Measurements from ENCODE around the gene KHDC3L. TPM values are rescaled to one million over a fixed set of nuclear protein-coding genes. Genes with fewer than 3 reads are reported as not detected.

The KHDC3L gene
- total RNA-seq, 1 donor from 2014 or later = not detected

DNA sequence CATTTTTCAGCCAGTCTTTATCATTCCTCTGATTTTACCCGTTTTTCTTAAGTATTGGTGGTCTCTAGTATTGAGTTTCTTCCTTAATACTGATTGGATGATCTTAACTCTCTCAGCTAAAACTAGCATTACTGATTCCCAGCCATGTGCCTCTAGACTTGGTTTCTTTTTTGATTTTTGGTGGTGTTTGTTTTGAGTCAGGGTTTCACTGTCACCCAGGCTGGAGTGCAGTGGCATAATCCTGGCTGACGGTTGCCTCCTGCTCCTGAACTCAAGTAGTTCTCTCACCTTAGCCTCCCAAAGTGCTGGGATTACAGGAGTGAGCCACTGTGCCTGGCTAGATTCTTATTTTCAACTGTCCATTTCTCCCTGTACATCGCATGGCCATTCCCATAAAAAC is 33.3 kb upstream of the KHDC3L start:
- H3K36me3 Mint-ChIP-seq (ENCODE audit: unreplicated experiment) = no peaks in the 10 kb centered on the region
- TF ChIP-seq, protein P1, sequence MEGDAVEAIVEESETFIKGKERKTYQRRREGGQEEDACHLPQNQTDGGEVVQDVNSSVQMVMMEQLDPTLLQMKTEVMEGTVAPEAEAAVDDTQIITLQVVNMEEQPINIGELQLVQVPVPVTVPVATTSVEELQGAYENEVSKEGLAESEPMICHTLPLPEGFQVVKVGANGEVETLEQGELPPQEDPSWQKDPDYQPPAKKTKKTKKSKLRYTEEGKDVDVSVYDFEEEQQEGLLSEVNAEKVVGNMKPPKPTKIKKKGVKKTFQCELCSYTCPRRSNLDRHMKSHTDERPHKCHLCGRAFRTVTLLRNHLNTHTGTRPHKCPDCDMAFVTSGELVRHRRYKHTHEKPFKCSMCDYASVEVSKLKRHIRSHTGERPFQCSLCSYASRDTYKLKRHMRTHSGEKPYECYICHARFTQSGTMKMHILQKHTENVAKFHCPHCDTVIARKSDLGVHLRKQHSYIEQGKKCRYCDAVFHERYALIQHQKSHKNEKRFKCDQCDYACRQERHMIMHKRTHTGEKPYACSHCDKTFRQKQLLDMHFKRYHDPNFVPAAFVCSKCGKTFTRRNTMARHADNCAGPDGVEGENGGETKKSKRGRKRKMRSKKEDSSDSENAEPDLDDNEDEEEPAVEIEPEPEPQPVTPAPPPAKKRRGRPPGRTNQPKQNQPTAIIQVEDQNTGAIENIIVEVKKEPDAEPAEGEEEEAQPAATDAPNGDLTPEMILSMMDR (IDR thresholded peaks at IDR 0.05) = no peak
- H3K4me3 Mint-ChIP-seq (ENCODE audit: unreplicated experiment) = no peak overlapping the region
- H3K27ac Mint-ChIP-seq (ENCODE audit: unreplicated experiment) = no peak overlapping the region
- H3K27me3 Mint-ChIP-seq (ENCODE audit: unreplicated experiment) = peaks cover 38% of the 10 kb centered on the region
- no peaks in the 10 kb centered on the region for H3K4me1 Mint-ChIP-seq (ENCODE audit: unreplicated experiment)
- no peaks in the 10 kb centered on the region for H3K9me3 Mint-ChIP-seq (ENCODE audit: unreplicated experiment)
- no peak for DNase-seq (ENCODE audit: extremely low spot score, unreplicated experiment)

DNA sequence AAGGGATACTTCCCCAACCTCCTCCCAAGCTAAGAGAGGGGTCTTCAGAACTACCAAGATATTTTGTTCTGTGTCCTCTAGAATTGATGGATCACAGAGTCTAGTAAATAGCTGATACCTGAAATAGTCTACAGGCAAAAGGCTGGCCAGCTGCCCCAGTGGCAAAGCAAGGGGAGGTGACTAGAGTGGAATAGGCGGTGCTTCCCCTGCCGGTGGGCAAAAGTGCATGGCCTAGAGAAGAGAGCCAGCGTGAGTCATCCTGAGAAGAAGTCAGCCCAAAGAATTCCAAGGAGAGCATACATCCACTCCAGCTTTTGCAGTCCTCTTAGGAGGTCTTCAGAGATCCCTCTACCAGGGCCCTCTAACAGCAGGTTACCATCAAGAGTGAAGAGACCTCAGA is 23.1 kb upstream of the KHDC3L start:
- no peaks in the 10 kb centered on the region for H3K9me3 Mint-ChIP-seq (ENCODE audit: unreplicated experiment)
- H3K4me1 Mint-ChIP-seq (ENCODE audit: unreplicated experiment) = no peaks in the 10 kb centered on the region
- no peaks in the 10 kb centered on the region for H3K36me3 Mint-ChIP-seq (ENCODE audit: unreplicated experiment)
- no peak overlapping the region for H3K27ac Mint-ChIP-seq (ENCODE audit: unreplicated experiment)
- H3K4me3 Mint-ChIP-seq (ENCODE audit: unreplicated experiment) = no peak overlapping the region
- peaks cover 21% of the 10 kb centered on the region for H3K27me3 Mint-ChIP-seq (ENCODE audit: unreplicated experiment)
- DNase-seq (ENCODE audit: extremely low spot score, unreplicated experiment) = no peak
- TF ChIP-seq, protein P1 (IDR thresholded peaks at IDR 0.05) = no peak

DNA sequence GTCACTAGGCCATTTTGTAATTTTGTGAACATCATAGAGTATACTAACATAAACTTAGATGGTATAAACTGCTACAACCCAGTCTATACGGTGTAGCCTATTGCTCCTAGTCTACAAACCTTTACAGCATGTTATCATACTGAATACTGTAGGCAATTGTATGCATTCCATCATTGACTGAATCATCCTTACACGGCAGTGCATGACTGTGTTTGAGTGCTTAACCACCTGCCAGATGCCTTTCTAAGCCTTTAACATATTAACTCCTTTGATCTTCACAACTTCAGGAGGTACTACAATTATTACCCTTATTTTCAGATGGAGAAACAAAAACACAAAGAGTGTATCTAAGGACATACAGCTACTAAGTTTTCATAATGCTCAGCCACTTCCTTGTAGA is 22.4 kb upstream of the KHDC3L start:
- Mint-ChIP-seq H3K27ac (ENCODE audit: unreplicated experiment) (no peak overlapping the region), H3K36me3 (ENCODE audit: unreplicated experiment) (no peaks in the 10 kb centered on the region), H3K9me3 (ENCODE audit: unreplicated experiment) (no peaks in the 10 kb centered on the region), H3K4me1 (ENCODE audit: unreplicated experiment) (no peaks in the 10 kb centered on the region), H3K27me3 (ENCODE audit: unreplicated experiment) (peaks cover 24% of the 10 kb centered on the region), H3K4me3 (ENCODE audit: unreplicated experiment) (no peak overlapping the region)
- TF ChIP-seq, protein P1 (IDR thresholded peaks at IDR 0.05) = no peak
- DNase-seq (ENCODE audit: extremely low spot score, unreplicated experiment) = no peak

DNA sequence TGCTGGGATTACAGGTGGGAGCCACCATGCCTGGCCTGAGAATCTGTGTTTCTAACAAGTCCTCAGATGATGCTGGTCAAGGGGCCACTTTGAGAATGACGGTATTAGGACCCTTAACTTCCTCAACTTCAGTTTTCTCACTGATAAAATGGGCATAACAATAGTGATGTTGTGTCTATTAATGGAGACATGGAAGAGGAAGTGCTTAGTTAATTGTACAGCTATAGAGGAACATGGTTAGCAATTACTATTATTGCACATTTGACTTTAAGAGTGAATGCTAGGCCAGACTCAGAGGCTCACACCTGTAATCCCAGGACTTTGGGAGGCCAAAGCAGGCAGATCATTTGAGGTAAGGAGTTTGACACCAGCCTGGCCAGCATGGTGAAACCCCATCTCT is 21.1 kb upstream of the KHDC3L start:
- no peaks in the 10 kb centered on the region for H3K4me1 Mint-ChIP-seq (ENCODE audit: unreplicated experiment)

DNA sequence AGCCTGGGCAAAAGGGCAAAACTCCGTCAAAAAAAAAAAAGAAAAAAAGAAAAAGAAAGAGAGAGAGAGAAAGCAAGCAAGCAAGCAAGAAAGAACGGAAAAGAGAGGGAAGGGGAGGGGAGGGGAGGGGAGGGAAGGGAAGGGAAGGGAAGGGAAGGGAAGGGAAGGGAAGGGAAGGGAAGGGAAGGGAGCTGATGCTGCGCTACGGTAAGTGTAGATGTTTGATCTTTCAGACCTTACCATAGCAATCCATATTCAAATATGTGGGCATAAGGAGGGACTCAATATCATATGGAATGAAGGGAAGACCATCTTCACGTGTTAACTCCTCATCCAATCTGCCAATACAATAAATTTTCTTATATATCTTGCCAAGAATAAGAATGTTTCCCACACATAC is 20.3 kb upstream of the KHDC3L start:
- Mint-ChIP-seq H3K36me3 (ENCODE audit: unreplicated experiment) (no peaks in the 10 kb centered on the region), H3K9me3 (ENCODE audit: unreplicated experiment) (no peaks in the 10 kb centered on the region), H3K27ac (ENCODE audit: unreplicated experiment) (no peak overlapping the region), H3K27me3 (ENCODE audit: unreplicated experiment) (peaks cover 33% of the 10 kb centered on the region), H3K4me1 (ENCODE audit: unreplicated experiment) (no peaks in the 10 kb centered on the region), H3K4me3 (ENCODE audit: unreplicated experiment) (no peak overlapping the region)
- no peak for DNase-seq (ENCODE audit: extremely low spot score, unreplicated experiment)
- TF ChIP-seq, protein P1 (IDR thresholded peaks at IDR 0.05) = no peak

More for the DNA sequence above, 21.1 kb upstream of the KHDC3L start:
- Mint-ChIP-seq H3K27me3 (ENCODE audit: unreplicated experiment) (peaks cover 25% of the 10 kb centered on the region), H3K4me3 (ENCODE audit: unreplicated experiment) (no peak overlapping the region), H3K9me3 (ENCODE audit: unreplicated experiment) (no peaks in the 10 kb centered on the region), H3K36me3 (ENCODE audit: unreplicated experiment) (no peaks in the 10 kb centered on the region), H3K27ac (ENCODE audit: unreplicated experiment) (no peak overlapping the region)
- TF ChIP-seq, protein P1 (IDR thresholded peaks at IDR 0.05) = no peak
- DNase-seq (ENCODE audit: extremely low spot score, unreplicated experiment) = no peak

Measured in osteocyte (in vitro differentiated cells).